Keratinocyte (primary cell): ENCODE data around the gene SCLY.

ENCODE experiments used
- CTCF ChIP-seq, 3 experiments: IDR thresholded peaks in 1 of 3; conservative IDR thresholded peaks in 1 of 3; optimal IDR thresholded peaks in 1 of 3; 2 replicates in 2 of 3; 3 replicates in 1 of 3; pipeline versions ENCODE3 to v1.5.1; 2011; ENCODE audit warnings: low read length in 3 of 3, mild to moderate bottlenecking in 3 of 3, moderate library complexity in 2 of 3, control low read depth in 1 of 3, inconsistent platforms in 1 of 3; ENCODE audit not compliant: insufficient read depth in 2 of 3; ENCODE audit errors: extremely low read depth in 1 of 3
- EZH2 ChIP-seq: IDR thresholded peaks from one replicate; pipeline ENCODE4 v1.6.1; 2012; ENCODE audit warnings: inconsistent platforms, mild to moderate bottlenecking, low read length, moderate library complexity

GRCh38 chr2:238132463-238133450, 72.0 kb downstream of the SCLY start:
- TF ChIP-seq CTCF (optimal IDR thresholded peaks at IDR 0.05 in 1 of 3, IDR thresholded peaks at IDR 0.05 in 1 of 3, conservative IDR thresholded peaks at IDR 0.05 in 1 of 3; ENCODE audit: extremely low read depth in 1 of 3, insufficient read depth in 2 of 3, low read length in 3 of 3) (no peak), EZH2 (no peak)
